ENCODE measurements around the gene ZP3. TPM values are rescaled to one million over a fixed set of nuclear protein-coding genes. Genes with fewer than 3 reads are reported as not detected.
"Not testable (repeated sequence)": the region's sequence is repeated elsewhere in the genome, so short reads cannot be mapped to it uniquely, and the experiment has no call there.

ZP3 gene
- total and polyA plus RNA-seq, 10 donors = 1.3 to 7.5 (median 3.5) TPM

DNA sequence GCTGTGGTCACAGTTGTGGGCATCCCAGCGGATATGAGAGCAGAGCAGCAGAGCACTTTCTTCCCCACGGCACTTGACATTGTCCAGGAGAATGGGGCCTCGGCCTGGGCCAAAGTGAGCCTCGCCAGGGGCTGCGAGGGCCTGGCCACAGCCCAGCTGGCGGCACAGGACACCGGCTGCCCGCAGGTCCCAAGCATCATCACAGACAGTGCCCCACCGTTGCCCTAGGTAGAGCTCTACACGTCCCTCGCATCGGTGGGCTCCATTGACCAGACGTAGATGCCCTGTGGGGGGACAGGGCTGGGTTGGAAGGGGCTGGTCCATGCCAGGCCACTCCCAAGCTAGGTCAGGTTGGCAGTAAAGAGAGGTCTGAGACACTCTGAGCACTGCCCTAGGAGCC is 34.7 kb upstream of the ZP3 start:
- no peaks in the 10 kb centered on the region for H3K36me3 ChIP-seq
- TF ChIP-seq, protein P1, sequence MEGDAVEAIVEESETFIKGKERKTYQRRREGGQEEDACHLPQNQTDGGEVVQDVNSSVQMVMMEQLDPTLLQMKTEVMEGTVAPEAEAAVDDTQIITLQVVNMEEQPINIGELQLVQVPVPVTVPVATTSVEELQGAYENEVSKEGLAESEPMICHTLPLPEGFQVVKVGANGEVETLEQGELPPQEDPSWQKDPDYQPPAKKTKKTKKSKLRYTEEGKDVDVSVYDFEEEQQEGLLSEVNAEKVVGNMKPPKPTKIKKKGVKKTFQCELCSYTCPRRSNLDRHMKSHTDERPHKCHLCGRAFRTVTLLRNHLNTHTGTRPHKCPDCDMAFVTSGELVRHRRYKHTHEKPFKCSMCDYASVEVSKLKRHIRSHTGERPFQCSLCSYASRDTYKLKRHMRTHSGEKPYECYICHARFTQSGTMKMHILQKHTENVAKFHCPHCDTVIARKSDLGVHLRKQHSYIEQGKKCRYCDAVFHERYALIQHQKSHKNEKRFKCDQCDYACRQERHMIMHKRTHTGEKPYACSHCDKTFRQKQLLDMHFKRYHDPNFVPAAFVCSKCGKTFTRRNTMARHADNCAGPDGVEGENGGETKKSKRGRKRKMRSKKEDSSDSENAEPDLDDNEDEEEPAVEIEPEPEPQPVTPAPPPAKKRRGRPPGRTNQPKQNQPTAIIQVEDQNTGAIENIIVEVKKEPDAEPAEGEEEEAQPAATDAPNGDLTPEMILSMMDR (IDR thresholded peaks at IDR 0.05 in 8 of 11, conservative IDR thresholded peaks at IDR 0.05 in 3 of 11) = no peak
- no peak for TF ChIP-seq POLR2AphosphoS5 (IDR thresholded peaks at IDR 0.05)
- no peak for TF ChIP-seq POLR2A (IDR thresholded peaks at IDR 0.05)
- H3K27ac ChIP-seq = peak overlapping the region in 1 of 8 donors; percentile 53
- H3K4me3 ChIP-seq = no peak overlapping the region
- WGBS, 5 donors = 79 to 99% (median 95%) methylated on average over 2 to 13 of the region's 13 CpGs
- intact Hi-C loops (cut with DNase I; ENCODE audit: low total_unique reads) = no loop called here
- peaks cover 4 to 29% (median 19%) of the 10 kb centered on the region in 6 donors for H3K4me1 ChIP-seq
- no peaks in the 10 kb centered on the region for H3K27me3 ChIP-seq (replicated peaks in 1 of 7)
- no peaks in the 10 kb centered on the region for H3K9me3 ChIP-seq
- DNase-seq = no peak

DNA sequence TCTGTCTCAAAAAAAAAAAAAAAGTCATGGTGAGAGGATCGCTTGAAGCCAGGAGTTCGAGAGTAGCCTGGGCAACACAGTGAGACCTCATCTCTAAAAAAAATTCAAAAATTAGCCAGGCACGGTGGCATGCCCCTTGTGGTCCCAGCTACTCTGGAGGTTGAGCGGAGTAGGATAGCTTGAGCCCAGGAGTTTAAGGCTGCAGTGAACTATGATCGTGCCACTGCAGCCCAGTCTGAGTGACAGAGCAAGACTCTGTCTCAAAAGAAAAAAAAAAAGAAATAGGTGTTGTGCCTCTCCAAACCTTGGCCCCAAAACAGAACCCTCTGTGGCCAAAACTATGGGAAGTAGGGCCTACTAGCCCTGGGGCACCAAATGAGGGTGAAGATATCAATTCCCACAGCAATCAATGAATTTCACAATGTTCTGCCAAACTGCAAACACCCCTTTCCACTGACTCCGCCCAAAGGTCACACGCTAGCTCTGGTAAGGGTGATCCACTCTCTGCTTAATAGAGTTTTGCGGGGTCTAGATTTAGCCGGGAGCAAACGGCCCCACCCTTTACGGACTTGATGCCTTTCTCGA is 32.1 kb upstream of the ZP3 start:
- Histone ChIP-seq H3K27ac (peak overlapping the region; percentile 80 to 93 (median 88)), H3K4me1 (peaks cover 12 to 45% (median 32%) of the 10 kb centered on the region in 6 donors), H3K4me3 (peak overlapping the region; percentile 62 to 86 (median 75)), H3K36me3 (no peaks in the 10 kb centered on the region), H3K9me3 (no peaks in the 10 kb centered on the region), H3K27me3 (replicated peaks in 1 of 7) (no peaks in the 10 kb centered on the region)
- WGBS, 5 donors = 36 to 57% (median 38%) methylated on average over 7 to 12 of the region's 12 CpGs
- DNase-seq = no peak
- intact Hi-C loops (cut with DNase I; ENCODE audit: low total_unique reads) = no loop called here
- TF ChIP-seq POLR2A (IDR thresholded peaks at IDR 0.05) (no peak), POLR2AphosphoS5 (IDR thresholded peaks at IDR 0.05) (no peak)
- TF ChIP-seq, protein P1 (IDR thresholded peaks at IDR 0.05 in 8 of 11, conservative IDR thresholded peaks at IDR 0.05 in 3 of 11) = no peak

DNA sequence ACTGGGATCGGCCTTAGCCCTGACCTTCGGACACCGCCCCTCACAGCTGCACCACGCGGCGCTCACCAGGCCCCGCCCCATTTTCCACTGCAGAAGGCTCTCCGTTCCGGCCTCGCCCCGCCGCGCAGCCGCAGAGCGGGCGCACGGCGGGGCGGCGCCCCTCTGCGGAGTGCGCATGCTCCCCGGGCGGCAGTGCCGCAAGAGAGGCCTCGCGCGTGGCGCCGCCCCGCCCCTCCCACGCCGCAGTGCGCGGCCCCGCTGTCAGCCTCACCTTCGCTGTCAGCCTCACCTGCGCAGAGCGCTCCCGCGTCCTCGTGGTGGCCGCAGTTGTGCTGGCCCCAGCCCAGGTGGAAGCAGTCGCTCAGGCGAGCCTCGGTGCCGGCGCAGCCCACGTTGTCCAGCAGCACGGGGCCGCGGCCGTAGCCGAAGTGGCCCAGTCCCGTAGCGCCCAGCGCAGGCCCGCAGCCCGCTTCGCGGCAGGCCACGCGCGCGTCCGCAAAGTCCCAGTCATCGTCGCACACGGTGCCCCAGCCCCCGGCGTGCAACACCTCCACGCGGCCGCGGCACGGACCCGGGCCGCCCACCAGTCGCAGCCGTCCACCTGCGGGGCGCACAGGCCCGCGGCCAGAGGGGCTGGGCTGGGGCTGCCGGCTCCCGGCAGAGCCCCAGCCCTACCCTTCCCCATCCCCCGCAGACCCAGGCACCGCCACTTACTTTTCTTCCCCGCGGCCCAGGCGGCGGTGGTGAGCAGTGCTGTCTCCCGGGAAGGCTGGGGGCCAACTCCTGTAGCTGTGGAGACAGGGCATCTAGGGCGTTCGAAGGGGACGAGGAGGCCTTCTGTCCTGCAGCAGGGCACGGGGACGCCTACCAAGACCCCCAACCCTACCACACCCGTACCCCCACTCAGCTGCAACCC is 31.4 kb upstream of the ZP3 start:
- peak overlapping the region; percentile 62 to 86 (median 75) for H3K4me3 ChIP-seq
- H3K36me3 ChIP-seq = no peaks in the 10 kb centered on the region
- TF ChIP-seq POLR2AphosphoS5 (IDR thresholded peaks at IDR 0.05) = peak; percentile 94 to 96 (median 94)
- TF ChIP-seq, protein P1 (IDR thresholded peaks at IDR 0.05 in 8 of 11, conservative IDR thresholded peaks at IDR 0.05 in 3 of 11) = peak in 1 of 11 experiments; percentile 10
- TF ChIP-seq POLR2A (IDR thresholded peaks at IDR 0.05) = peak in 2 of 3 donors; percentile 34 to 78
- intact Hi-C loops (cut with DNase I; ENCODE audit: low total_unique reads) = no loop called here
- peaks cover 14 to 49% (median 38%) of the 10 kb centered on the region in 6 donors for H3K4me1 ChIP-seq
- no peaks in the 10 kb centered on the region for H3K27me3 ChIP-seq (replicated peaks in 1 of 7)
- WGBS, 5 donors = 2 to 7% (median 4%) methylated on average over 23 to 99 of the region's 99 CpGs
- H3K9me3 ChIP-seq = no peaks in the 10 kb centered on the region
- H3K27ac ChIP-seq = peak overlapping the region; percentile 80 to 93 (median 88)
- DNase-seq = peak; percentile 97

DNA sequence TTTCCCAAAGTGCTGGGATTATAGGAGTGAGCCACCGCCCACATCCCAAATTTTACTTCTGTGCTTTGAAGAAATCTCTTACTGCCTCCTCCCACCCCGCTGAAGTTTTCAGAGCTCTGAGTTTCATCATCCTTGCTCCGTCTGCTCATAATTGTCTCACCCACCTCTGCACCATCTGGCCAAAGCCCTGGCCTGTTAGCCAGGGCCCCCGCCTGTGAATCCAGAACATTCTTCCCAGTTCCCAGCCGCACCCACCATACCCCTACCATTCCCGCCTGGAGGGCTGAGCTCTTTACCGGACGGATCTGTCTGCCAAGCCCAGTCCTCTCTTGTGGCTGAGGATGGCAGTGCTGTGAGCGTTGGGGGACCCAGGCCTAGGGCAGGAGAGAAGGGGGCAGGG is 29.8 kb upstream of the ZP3 start:
- no peaks in the 10 kb centered on the region for H3K27me3 ChIP-seq (replicated peaks in 1 of 7)
- intact Hi-C loops (cut with DNase I; ENCODE audit: low total_unique reads) = no loop called here
- no peak overlapping the region for H3K27ac ChIP-seq
- no peak for TF ChIP-seq POLR2A (IDR thresholded peaks at IDR 0.05)
- H3K9me3 ChIP-seq = no peaks in the 10 kb centered on the region
- H3K4me3 ChIP-seq = no peak overlapping the region
- WGBS, 5 donors = 80 to 91% (median 87%) methylated on average over 9 of the region's 9 CpGs
- peaks cover 14 to 49% (median 35%) of the 10 kb centered on the region in 6 donors for H3K4me1 ChIP-seq
- no peak for DNase-seq
- H3K36me3 ChIP-seq = no peaks in the 10 kb centered on the region

DNA sequence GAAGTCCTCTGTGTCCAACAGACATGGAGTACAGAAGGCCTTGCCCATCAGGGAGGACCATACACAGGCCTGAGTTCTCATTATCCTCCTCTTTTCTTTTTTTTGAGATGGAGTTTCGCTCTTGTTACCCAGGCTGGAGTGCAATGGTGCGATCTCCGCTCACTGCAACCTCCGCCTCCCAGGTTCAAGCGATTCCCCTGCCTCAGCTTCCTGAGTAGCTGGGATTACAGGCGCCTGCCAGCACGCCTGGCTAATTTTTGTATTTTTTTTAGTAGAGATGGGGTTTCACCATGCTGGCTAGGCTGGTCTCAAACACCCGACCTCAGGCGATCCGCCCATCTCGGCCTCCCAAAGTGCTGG is 29.2 kb upstream of the ZP3 start:
- H3K4me3 ChIP-seq; H3K27ac ChIP-seq; intact Hi-C loops (cut with DNase I; ENCODE audit: low total_unique reads); H3K9me3 ChIP-seq; DNase-seq; H3K36me3 ChIP-seq; H3K27me3 ChIP-seq (replicated peaks in 1 of 7): not testable (repeated sequence)
- H3K4me1 ChIP-seq = peaks cover 14 to 49% (median 35%) of the 10 kb centered on the region in 6 donors
- WGBS, 5 donors = 82 to 97% (median 94%) methylated on average over 11 of the region's 11 CpGs
